Mesothelial cell of epicardium (in vitro differentiated cells): ENCODE data around the gene SH2D1A. TPM values are rescaled to one million over a fixed set of nuclear protein-coding genes. Genes with fewer than 3 reads are reported as not detected.
"Not testable (repeated sequence)": the region's sequence is repeated elsewhere in the genome, so short reads cannot be mapped to it uniquely, and the experiment has no call there.

ENCODE experiments used
- DNase-seq, 2 experiments: peaks; one replicate each; pipeline ENCODE4 v3.0.0; 2021; ENCODE audit warnings: low spot score in 2 of 2; ENCODE audit not compliant: unreplicated experiment in 2 of 2
- H3K27ac Mint-ChIP-seq: 2 replicates; pipeline ENCODE4 v1.8.0; 2021; ENCODE audit warnings: mixed read lengths
- H3K27me3 Mint-ChIP-seq: 2 replicates; pipeline ENCODE4 v1.8.0; 2021; ENCODE audit warnings: low read depth, mixed read lengths
- H3K36me3 Mint-ChIP-seq: 2 replicates; pipeline ENCODE4 v1.8.0; 2021; ENCODE audit warnings: mixed read lengths
- H3K4me1 Mint-ChIP-seq: 2 replicates; pipeline ENCODE4 v1.8.0; 2021; ENCODE audit warnings: mixed read lengths
- H3K4me3 Mint-ChIP-seq: 2 replicates; pipeline ENCODE4 v1.8.0; 2021; ENCODE audit warnings: mild to moderate bottlenecking, moderate library complexity, mixed read lengths
- H3K9me3 Mint-ChIP-seq: 2 replicates; pipeline ENCODE4 v1.8.0; 2021; ENCODE audit warnings: mixed read lengths
- CTCF ChIP-seq: fragments of 200-600 bp; sonication (generic); IDR thresholded peaks from one replicate; pipeline ENCODE4 v1.5.0; 2021; ENCODE audit warnings: antibody characterized with exemption; ENCODE audit not compliant: unreplicated experiment
- total RNA-seq: library from RNA; stranded (reverse); gene quantifications from 3 replicates; pipeline ENCODE4 v1.2.1, GENCODE V29; 2021

Gene SH2D1A
- total RNA-seq, 1 donor from 2014 or later, result not detected

- no peaks in the 10 kb centered on the region for H3K27me3 Mint-ChIP-seq
- no peak for TF ChIP-seq CTCF
- H3K36me3 Mint-ChIP-seq, result no peaks in the 10 kb centered on the region
- H3K27ac Mint-ChIP-seq, result no peak overlapping the region
- no peak for DNase-seq
- H3K4me3 Mint-ChIP-seq, result no peak overlapping the region
- no peaks in the 10 kb centered on the region for H3K9me3 Mint-ChIP-seq
- H3K4me1 Mint-ChIP-seq, result no peaks in the 10 kb centered on the region
Observed at GRCh38 chrX:124395145-124395880, 49.0 kb downstream of the SH2D1A start.

GRCh38 chrX:124401696-124402095 is 55.3 kb downstream of the SH2D1A start:
- no peaks in the 10 kb centered on the region for H3K36me3 Mint-ChIP-seq
- H3K4me3 Mint-ChIP-seq, result no peak overlapping the region
- no peak overlapping the region for H3K27ac Mint-ChIP-seq
- TF ChIP-seq CTCF, result no peak
- no peaks in the 10 kb centered on the region for H3K9me3 Mint-ChIP-seq
- H3K27me3 Mint-ChIP-seq, result peaks cover 12% of the 10 kb centered on the region
- peaks cover 6% of the 10 kb centered on the region for H3K4me1 Mint-ChIP-seq
- no peak for DNase-seq

- H3K4me1 Mint-ChIP-seq, result peaks cover 9% of the 10 kb centered on the region
- H3K36me3 Mint-ChIP-seq, result no peaks in the 10 kb centered on the region
- no peak overlapping the region for H3K4me3 Mint-ChIP-seq
- no peaks in the 10 kb centered on the region for H3K9me3 Mint-ChIP-seq
- H3K27me3 Mint-ChIP-seq, result peaks cover 12% of the 10 kb centered on the region
- no peak overlapping the region for H3K27ac Mint-ChIP-seq
- no peak for DNase-seq
- TF ChIP-seq CTCF, result no peak
Observed at GRCh38 chrX:124405868-124406267, 59.5 kb downstream of the SH2D1A start.

GRCh38 chrX:124406294-124407014 is 60.1 kb downstream of the SH2D1A start:
- H3K27me3 Mint-ChIP-seq, result peaks cover 12% of the 10 kb centered on the region
- H3K27ac Mint-ChIP-seq, result no peak overlapping the region

GRCh38 chrX:124407226-124407625 is 60.9 kb downstream of the SH2D1A start:
- H3K4me3 Mint-ChIP-seq, result no peak overlapping the region
- TF ChIP-seq CTCF, result no peak
- peaks cover 9% of the 10 kb centered on the region for H3K4me1 Mint-ChIP-seq
- no peak for DNase-seq
- no peaks in the 10 kb centered on the region for H3K9me3 Mint-ChIP-seq
- H3K27ac Mint-ChIP-seq, result no peak overlapping the region
- H3K27me3 Mint-ChIP-seq, result peaks cover 12% of the 10 kb centered on the region
- no peaks in the 10 kb centered on the region for H3K36me3 Mint-ChIP-seq

More at GRCh38 chrX:124406294-124407014, 60.1 kb downstream of the SH2D1A start:
- peak; percentile 68 for TF ChIP-seq CTCF
- Mint-ChIP-seq H3K36me3 (no peaks in the 10 kb centered on the region), H3K9me3 (no peaks in the 10 kb centered on the region), H3K4me1 (peaks cover 9% of the 10 kb centered on the region), H3K4me3 (no peak overlapping the region)
- DNase-seq, result peak; percentile 27 to 70

- not testable (repeated sequence) for DNase-seq, H3K4me1 Mint-ChIP-seq, H3K36me3 Mint-ChIP-seq, H3K9me3 Mint-ChIP-seq, H3K4me3 Mint-ChIP-seq, H3K27ac Mint-ChIP-seq
- peaks cover 14% of the 10 kb centered on the region for H3K27me3 Mint-ChIP-seq
Observed at GRCh38 chrX:124408380-124408779, 62.0 kb downstream of the SH2D1A start.
